Upper lobe of right lung (tissue), 1 donor: ENCODE results near the gene FLOT2. TPM values are rescaled to one million over a fixed set of nuclear protein-coding genes. Genes with fewer than 3 reads are reported as not detected.
"Not testable (repeated sequence)": the region's sequence is repeated elsewhere in the genome, so short reads cannot be mapped to it uniquely, and the experiment has no call there.

Experiments
- ATAC-seq: fragments of 200-7000 bp; cut with Tn5 transposase; one replicate; pipeline ENCODE4 v1.9.1; 2020; ENCODE audit warnings: mild to moderate bottlenecking, moderate library complexity
- DNase-seq: peaks from one replicate; pipeline ENCODE4 v3.0.0-alpha.2; 2020
- H3K27ac ChIP-seq: fragments of 200-600 bp; one replicate; pipeline ENCODE4 v1.8.0; 2022
- H3K27me3 ChIP-seq: fragments of 200-600 bp; one replicate; pipeline ENCODE4 v1.8.0; 2022; ENCODE audit warnings: mild to moderate bottlenecking
- H3K36me3 ChIP-seq: fragments of 200-600 bp; one replicate; pipeline ENCODE4 v1.8.0; 2022
- H3K4me1 ChIP-seq: fragments of 200-600 bp; one replicate; pipeline ENCODE4 v1.8.0; 2022
- H3K4me3 ChIP-seq: fragments of 200-600 bp; one replicate; pipeline ENCODE4 v1.8.0; 2022; ENCODE audit warnings: mild to moderate bottlenecking
- H3K9me3 ChIP-seq: fragments of 200-600 bp; one replicate; pipeline ENCODE4 v1.8.0; 2022
- intact Hi-C: fragments of 100-400 bp; cut with DNase I; formaldehyde crosslinking; loops from one replicate; pipeline ENCODE4 v1.11.0; 2022
- microRNA-seq: library from miRNA; unstranded; fragments of <30 nt; microRNA quantifications from one replicate; pipeline ENCODE4 v1.2.0, GENCODE V29; 2020; ENCODE audit warnings: borderline microRNAs expressed
- total RNA-seq: library from RNA; stranded (reverse); fragmentation: NEBNext Ultra II Directional; extraction: Animal tissue kit (Norgen Biotek cat#: 25700); gene quantifications from one replicate; pipeline ENCODE4 v1.2.1, GENCODE V29; 2021
- TF ChIP-seq, protein P1 (sequence below): fragments of 200-600 bp; IDR thresholded peaks from one replicate; pipeline ENCODE4 v1.8.0; 2022; ENCODE audit warnings: antibody characterized with exemption
- donor health status: DM: no; HTN: yes; CAD: no; lungs with severe emphysema.

The FLOT2 gene
- total RNA-seq, 1 donor from 2014 or later: 157 TPM

- TF ChIP-seq, protein P1, sequence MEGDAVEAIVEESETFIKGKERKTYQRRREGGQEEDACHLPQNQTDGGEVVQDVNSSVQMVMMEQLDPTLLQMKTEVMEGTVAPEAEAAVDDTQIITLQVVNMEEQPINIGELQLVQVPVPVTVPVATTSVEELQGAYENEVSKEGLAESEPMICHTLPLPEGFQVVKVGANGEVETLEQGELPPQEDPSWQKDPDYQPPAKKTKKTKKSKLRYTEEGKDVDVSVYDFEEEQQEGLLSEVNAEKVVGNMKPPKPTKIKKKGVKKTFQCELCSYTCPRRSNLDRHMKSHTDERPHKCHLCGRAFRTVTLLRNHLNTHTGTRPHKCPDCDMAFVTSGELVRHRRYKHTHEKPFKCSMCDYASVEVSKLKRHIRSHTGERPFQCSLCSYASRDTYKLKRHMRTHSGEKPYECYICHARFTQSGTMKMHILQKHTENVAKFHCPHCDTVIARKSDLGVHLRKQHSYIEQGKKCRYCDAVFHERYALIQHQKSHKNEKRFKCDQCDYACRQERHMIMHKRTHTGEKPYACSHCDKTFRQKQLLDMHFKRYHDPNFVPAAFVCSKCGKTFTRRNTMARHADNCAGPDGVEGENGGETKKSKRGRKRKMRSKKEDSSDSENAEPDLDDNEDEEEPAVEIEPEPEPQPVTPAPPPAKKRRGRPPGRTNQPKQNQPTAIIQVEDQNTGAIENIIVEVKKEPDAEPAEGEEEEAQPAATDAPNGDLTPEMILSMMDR: no peak
- Histone ChIP-seq H3K27ac (no peak overlapping the region), H3K9me3 (no peaks in the 10 kb centered on the region), H3K4me1 (peaks cover 5% of the 10 kb centered on the region), H3K4me3 (no peak overlapping the region), H3K36me3 (no peaks in the 10 kb centered on the region), H3K27me3 (no peaks in the 10 kb centered on the region)
- ATAC-seq (no peak), DNase-seq (no peak)
- intact Hi-C loops: no loop called here
These were observed 58.3 kb downstream of the FLOT2 start for GRCh38 chr17:28839221-28839620.

DNA sequence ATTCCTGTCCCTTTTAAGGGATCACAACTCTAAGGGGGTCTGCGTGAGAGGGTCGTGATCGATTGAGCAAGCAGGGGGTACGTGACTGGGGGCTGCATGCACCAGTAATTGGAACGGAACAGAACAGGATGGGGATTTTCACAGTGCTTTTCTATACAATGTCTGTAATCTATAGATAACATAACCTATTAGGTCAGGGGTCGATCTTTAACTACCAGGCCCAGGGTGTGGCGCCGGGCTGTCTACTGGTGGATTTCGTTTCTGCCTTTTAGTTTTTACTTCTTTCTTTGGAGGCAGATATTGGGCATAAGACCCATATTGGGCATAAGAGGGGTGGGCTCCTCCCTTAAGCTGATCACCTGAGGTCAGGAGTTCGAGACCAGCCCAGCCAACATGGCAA lies 61.0 kb downstream of the FLOT2 start:
- H3K4me3 ChIP-seq, H3K4me1 ChIP-seq, H3K36me3 ChIP-seq, H3K9me3 ChIP-seq, H3K27ac ChIP-seq, intact Hi-C loops, H3K27me3 ChIP-seq, ATAC-seq: not testable (repeated sequence)
- DNase-seq: peak; percentile 11

DNA sequence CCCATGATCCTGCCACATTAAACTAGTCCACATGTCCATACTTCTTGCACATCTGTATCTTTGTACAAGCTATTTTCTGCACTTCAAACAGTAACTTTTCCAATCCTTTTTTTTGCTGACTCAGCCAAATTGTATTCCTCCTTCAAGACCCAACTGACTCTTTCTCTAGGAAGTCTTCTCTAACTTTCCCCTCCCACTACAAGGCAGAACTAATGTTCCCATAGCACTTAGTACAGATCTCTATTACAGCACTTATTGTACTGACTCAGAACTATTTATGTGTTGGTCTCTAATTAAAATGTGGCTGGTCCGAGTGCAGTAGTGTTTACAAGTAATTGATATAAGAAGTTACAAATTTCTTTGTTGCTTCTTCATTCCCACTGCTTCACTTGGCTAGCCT lies 63.1 kb downstream of the FLOT2 start:
- H3K9me3 ChIP-seq: no peaks in the 10 kb centered on the region
- H3K36me3 ChIP-seq: no peaks in the 10 kb centered on the region
- H3K4me3 ChIP-seq: no peak overlapping the region
- intact Hi-C loops: no loop called here
- no peak for ATAC-seq
- no peak overlapping the region for H3K27ac ChIP-seq
- H3K4me1 ChIP-seq: no peaks in the 10 kb centered on the region
- TF ChIP-seq, protein P1: no peak
- no peaks in the 10 kb centered on the region for H3K27me3 ChIP-seq
- DNase-seq: no peak

Small RNA genes within 50 kb of the gene (microRNA-seq; reads per million reads assigned to microRNA genes)
- gene MIR451B: not detected

Other genes starting within 250 kb of the FLOT2 start
- 52.8 TPM for gene SDF2, start 235.8 kb downstream of the FLOT2 start, total RNA-seq
- gene SUPT6H, start 235.5 kb downstream of the FLOT2 start, total RNA-seq: 62.4 TPM
- 3.3 TPM for gene PROCA1, start 185.8 kb downstream of the FLOT2 start, total RNA-seq
- gene RAB34, start 179.9 kb downstream of the FLOT2 start, total RNA-seq: 63.5 TPM
- 1,221 TPM for gene RPL23A, start 177.7 kb downstream of the FLOT2 start, total RNA-seq
- gene TLCD1, start 171.5 kb downstream of the FLOT2 start, total RNA-seq: 16.2 TPM
- gene NEK8, start 168.9 kb downstream of the FLOT2 start, total RNA-seq: 8.4 TPM
- 65.9 TPM for gene TRAF4, start 153.7 kb downstream of the FLOT2 start, total RNA-seq
- 22.2 TPM for gene FAM222B, start 54.9 kb downstream of the FLOT2 start, total RNA-seq
- 24.4 TPM for gene ERAL1, start 42.7 kb downstream of the FLOT2 start, total RNA-seq
- 12.8 TPM for gene DHRS13, start 5.3 kb upstream of the FLOT2 start, total RNA-seq
- 40.0 TPM for gene PHF12, start 53.8 kb upstream of the FLOT2 start, total RNA-seq
- gene SEZ6, start 108.3 kb upstream of the FLOT2 start, total RNA-seq: not detected
- 0.87 TPM for gene PIPOX, start 145.4 kb upstream of the FLOT2 start, total RNA-seq